Activated T-helper 2 cell treated with anti-CD3 and anti-CD28 coated beads, Interferon-gamma antibody, Interleukin-2, Interleukin-4, amounts not matched to agents 10 μg/mL and 5 μg/mL and 100 μg/mL, durations not matched to agents 14 hours and 24 hours and 36 hours (primary cell): ENCODE data around the gene EDAR. TPM values are rescaled to one million over a fixed set of nuclear protein-coding genes. Genes with fewer than 3 reads are reported as not detected.

Source experiments
- DNase-seq: peaks from one replicate; pipeline ENCODE4 v3.0.0; 2021; ENCODE audit warnings: low spot score
- H3K27ac Mint-ChIP-seq: one replicate; pipeline ENCODE4 v1.8.0; 2021; ENCODE audit warnings: mixed read lengths
- H3K27me3 Mint-ChIP-seq: one replicate; pipeline ENCODE4 v1.8.0; 2021; ENCODE audit warnings: low read depth, mixed read lengths
- H3K36me3 Mint-ChIP-seq: one replicate; pipeline ENCODE4 v1.8.0; 2021; ENCODE audit warnings: low read depth, mixed read lengths
- H3K4me1 Mint-ChIP-seq: one replicate; pipeline ENCODE4 v1.8.0; 2021; ENCODE audit warnings: low read depth, mixed read lengths
- H3K4me3 Mint-ChIP-seq: one replicate; pipeline ENCODE4 v1.8.0; 2021; ENCODE audit warnings: low read depth, mild to moderate bottlenecking, moderate library complexity, mixed read lengths
- H3K9me3 Mint-ChIP-seq: one replicate; pipeline ENCODE4 v1.8.0; 2021; ENCODE audit warnings: mixed read lengths
- intact Hi-C: fragments of 100-400 bp; cut with micrococcal nuclease; formaldehyde crosslinking; loops from one replicate; pipeline ENCODE4 v1.15.1; 2023
- total RNA-seq: library from RNA; stranded (reverse); gene quantifications from 2 replicates; pipeline ENCODE4 v1.2.3, GENCODE V29; 2022

Gene EDAR
- total RNA-seq, 1 donor from 2014 or later, result 0.11 TPM

DNA sequence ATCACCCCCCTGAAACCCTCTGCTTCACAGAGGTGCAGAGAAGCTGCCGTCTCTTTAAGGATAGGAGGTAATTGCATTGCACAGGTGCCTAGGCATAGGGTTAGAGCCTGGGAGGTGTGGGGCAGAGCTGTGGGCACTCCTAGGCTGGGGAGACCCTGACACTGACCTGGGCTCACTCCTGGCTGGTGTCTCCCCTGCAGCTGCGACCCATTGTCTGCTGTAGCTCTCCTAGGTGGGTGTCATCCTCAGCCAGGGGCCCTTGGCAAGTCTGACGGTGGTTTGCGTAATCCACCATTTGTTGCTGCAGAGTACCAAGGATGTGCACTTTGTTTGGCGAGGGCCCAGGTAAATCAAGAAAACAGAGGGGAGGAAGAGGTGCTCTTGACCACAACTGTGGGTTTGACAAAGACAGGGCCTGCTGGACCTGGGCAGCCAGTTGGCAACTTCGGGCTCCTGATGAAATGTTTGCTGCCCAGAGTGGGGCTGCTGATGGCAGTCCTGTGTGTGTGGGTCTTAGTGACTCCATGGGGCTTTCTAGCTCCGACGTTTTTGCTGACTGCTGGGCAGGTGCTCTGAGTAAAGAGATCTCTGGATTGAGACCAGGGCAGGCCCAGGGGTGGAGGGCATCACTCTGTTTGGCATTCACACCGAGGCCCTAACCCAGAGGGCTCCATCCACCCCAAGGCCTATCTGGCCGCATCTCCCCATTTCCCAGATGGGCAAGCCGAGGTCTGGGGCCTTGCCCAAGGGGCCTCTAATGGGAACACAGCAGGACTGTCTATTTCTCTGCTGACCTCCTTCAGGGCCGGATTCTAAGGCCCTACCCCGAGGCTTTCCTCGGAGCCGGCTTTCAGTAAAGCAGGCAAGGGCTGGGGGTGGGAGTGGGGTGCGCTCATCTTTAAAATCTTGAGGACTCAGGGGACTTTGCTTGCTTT lies 67.7 kb downstream of the EDAR start:
- Mint-ChIP-seq H3K9me3 (no peaks in the 10 kb centered on the region), H3K4me3 (no peak overlapping the region), H3K4me1 (no peaks in the 10 kb centered on the region), H3K27me3 (no peaks in the 10 kb centered on the region), H3K27ac (no peak overlapping the region), H3K36me3 (no peaks in the 10 kb centered on the region)
- DNase-seq, result no peak
- intact Hi-C loops, result no loop called here

DNA sequence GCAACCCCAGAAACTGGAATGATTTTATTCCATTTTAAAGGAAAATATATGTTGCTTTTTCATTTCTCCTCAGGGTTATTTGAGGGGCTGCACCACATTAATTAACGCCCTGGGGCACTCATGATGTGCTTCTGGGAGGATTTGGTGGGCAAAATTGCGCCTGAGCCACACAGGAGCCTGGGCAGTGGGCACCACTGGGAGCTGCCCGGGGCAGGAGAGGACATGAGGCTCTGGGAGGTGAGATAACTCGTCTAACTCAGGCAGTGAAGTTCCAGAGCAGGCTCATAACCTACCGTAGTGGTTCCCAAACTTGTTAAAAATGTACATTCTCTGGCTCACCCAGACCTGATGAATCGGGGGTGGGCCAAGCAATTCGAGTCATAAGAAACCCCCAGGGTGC lies 68.3 kb downstream of the EDAR start:
- H3K4me1 Mint-ChIP-seq, result no peaks in the 10 kb centered on the region
- no peaks in the 10 kb centered on the region for H3K9me3 Mint-ChIP-seq
- no peak for DNase-seq
- H3K27ac Mint-ChIP-seq, result no peak overlapping the region
- H3K27me3 Mint-ChIP-seq, result no peaks in the 10 kb centered on the region
- intact Hi-C loops, result no loop called here
- no peak overlapping the region for H3K4me3 Mint-ChIP-seq
- no peaks in the 10 kb centered on the region for H3K36me3 Mint-ChIP-seq

- no peaks in the 10 kb centered on the region for H3K4me1 Mint-ChIP-seq
- no peaks in the 10 kb centered on the region for H3K27me3 Mint-ChIP-seq
- H3K9me3 Mint-ChIP-seq, result no peaks in the 10 kb centered on the region
- H3K36me3 Mint-ChIP-seq, result no peaks in the 10 kb centered on the region
- no peak for DNase-seq
- no peak overlapping the region for H3K27ac Mint-ChIP-seq
- intact Hi-C loops, result no loop called here
- H3K4me3 Mint-ChIP-seq, result no peak overlapping the region
Observed at GRCh38 chr2:108919571-108920373, 69.2 kb downstream of the EDAR start.

- no peaks in the 10 kb centered on the region for H3K4me1 Mint-ChIP-seq
- intact Hi-C loops, result no loop called here
Observed at GRCh38 chr2:108918941-108919341, 70.1 kb downstream of the EDAR start.

GRCh38 chr2:108918156-108918874 lies 70.7 kb downstream of the EDAR start:
- no peaks in the 10 kb centered on the region for H3K36me3 Mint-ChIP-seq
- no peaks in the 10 kb centered on the region for H3K4me1 Mint-ChIP-seq
- H3K9me3 Mint-ChIP-seq, result no peaks in the 10 kb centered on the region
- H3K27me3 Mint-ChIP-seq, result no peaks in the 10 kb centered on the region
- no peak overlapping the region for H3K4me3 Mint-ChIP-seq
- DNase-seq, result no peak
- no peak overlapping the region for H3K27ac Mint-ChIP-seq
- intact Hi-C loops, result no loop called here

More at GRCh38 chr2:108918941-108919341, 70.1 kb downstream of the EDAR start:
- Mint-ChIP-seq H3K27me3 (no peaks in the 10 kb centered on the region), H3K9me3 (no peaks in the 10 kb centered on the region), H3K36me3 (no peaks in the 10 kb centered on the region), H3K4me3 (no peak overlapping the region), H3K27ac (no peak overlapping the region)
- DNase-seq, result no peak

- intact Hi-C loops, result no loop called here
- Mint-ChIP-seq H3K36me3 (no peaks in the 10 kb centered on the region), H3K4me3 (no peak overlapping the region), H3K27ac (no peak overlapping the region), H3K4me1 (no peaks in the 10 kb centered on the region), H3K27me3 (no peaks in the 10 kb centered on the region), H3K9me3 (no peaks in the 10 kb centered on the region)
- no peak for DNase-seq
Observed at GRCh38 chr2:108917526-108917925, 71.5 kb downstream of the EDAR start.

DNA sequence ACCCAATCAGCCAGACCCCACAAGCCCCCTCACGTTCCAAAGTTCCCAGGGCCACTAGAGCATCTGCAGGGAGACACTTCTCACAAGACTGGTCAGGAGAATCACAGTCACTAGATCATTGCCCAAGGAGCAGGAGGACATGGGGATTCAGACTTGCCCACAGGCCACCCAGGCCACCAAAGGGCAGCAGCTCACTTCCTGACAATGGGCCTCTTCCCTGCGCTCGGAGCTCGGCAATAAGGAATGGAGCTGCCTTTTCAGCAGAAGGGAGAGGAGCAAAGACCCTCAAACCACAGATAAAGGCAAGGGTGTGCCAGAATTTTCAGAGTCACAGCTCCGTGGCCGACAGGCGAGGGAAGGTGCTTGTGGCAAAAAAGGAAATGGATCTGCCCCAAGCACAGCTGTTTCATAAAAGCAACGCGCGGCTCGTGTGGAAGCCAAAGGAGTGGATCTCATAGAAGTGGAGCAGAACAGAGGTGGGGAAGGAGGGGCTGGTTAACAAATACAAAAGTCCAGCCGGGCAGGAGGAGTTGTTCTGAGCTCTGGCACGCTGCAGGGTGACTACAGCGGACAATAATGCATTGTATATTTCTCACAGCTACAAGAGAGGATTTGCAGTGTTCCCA lies 72.1 kb downstream of the EDAR start:
- no peak overlapping the region for H3K4me3 Mint-ChIP-seq
- H3K9me3 Mint-ChIP-seq, result no peaks in the 10 kb centered on the region
- H3K27ac Mint-ChIP-seq, result no peak overlapping the region
- intact Hi-C loops, result no loop called here
- DNase-seq, result no peak
- H3K4me1 Mint-ChIP-seq, result no peaks in the 10 kb centered on the region
- no peaks in the 10 kb centered on the region for H3K36me3 Mint-ChIP-seq
- no peaks in the 10 kb centered on the region for H3K27me3 Mint-ChIP-seq

- no peaks in the 10 kb centered on the region for H3K9me3 Mint-ChIP-seq
- H3K27me3 Mint-ChIP-seq, result no peaks in the 10 kb centered on the region
- no peaks in the 10 kb centered on the region for H3K4me1 Mint-ChIP-seq
- no peak for DNase-seq
- no peak overlapping the region for H3K4me3 Mint-ChIP-seq
- no peaks in the 10 kb centered on the region for H3K36me3 Mint-ChIP-seq
- no peak overlapping the region for H3K27ac Mint-ChIP-seq
- intact Hi-C loops, result no loop called here
Observed at GRCh38 chr2:108916122-108916795, 72.8 kb downstream of the EDAR start.

- intact Hi-C loops, result no loop called here
- H3K4me1 Mint-ChIP-seq, result no peaks in the 10 kb centered on the region
- H3K4me3 Mint-ChIP-seq, result no peak overlapping the region
- no peaks in the 10 kb centered on the region for H3K9me3 Mint-ChIP-seq
- H3K27ac Mint-ChIP-seq, result no peak overlapping the region
- no peaks in the 10 kb centered on the region for H3K36me3 Mint-ChIP-seq
- DNase-seq, result no peak
- H3K27me3 Mint-ChIP-seq, result no peaks in the 10 kb centered on the region
Observed at GRCh38 chr2:108912629-108912902, 76.5 kb downstream of the EDAR start.

DNA sequence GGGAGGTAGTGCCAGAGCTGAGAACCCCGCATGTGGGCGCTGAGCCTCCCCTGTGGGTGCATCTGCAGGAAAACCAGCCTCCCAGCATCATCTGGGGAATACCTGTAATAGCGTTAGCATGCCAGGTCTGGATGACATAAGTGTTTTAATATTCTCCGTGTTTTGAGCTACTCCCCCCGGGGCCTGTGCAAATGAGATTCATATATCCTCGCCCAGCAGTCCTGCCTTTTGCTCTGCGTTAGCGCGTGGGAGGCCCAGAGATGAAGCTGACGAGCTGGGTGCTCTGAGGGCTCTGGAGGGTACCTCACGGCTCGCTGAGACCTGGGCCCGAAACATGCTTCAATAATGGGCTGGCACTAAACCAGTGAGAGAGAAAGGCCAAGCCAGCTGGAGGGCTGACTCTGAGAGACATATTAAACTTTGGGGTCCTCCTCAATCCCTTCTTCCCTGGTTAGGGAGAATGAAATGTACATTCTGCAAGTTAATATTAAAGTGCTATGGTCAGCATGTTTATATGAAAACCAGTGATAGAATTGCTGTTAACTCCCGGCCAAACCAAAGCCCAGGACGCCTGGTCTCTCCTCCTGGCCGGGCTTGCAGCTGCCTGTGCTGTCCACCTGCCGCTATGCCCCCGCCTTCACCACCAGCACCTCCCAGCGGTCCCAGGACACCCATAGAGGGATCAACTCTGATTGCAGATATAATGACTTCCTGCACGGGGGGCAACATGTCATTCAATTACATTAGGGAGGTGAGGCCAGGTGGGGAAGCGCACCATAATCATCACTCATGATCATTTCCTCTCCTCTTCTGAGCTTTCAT lies 77.0 kb downstream of the EDAR start:
- DNase-seq, result no peak
- Mint-ChIP-seq H3K27ac (no peak overlapping the region), H3K9me3 (no peaks in the 10 kb centered on the region), H3K36me3 (no peaks in the 10 kb centered on the region), H3K4me1 (no peaks in the 10 kb centered on the region), H3K27me3 (no peaks in the 10 kb centered on the region), H3K4me3 (no peak overlapping the region)
- intact Hi-C loops, result no loop called here

DNA sequence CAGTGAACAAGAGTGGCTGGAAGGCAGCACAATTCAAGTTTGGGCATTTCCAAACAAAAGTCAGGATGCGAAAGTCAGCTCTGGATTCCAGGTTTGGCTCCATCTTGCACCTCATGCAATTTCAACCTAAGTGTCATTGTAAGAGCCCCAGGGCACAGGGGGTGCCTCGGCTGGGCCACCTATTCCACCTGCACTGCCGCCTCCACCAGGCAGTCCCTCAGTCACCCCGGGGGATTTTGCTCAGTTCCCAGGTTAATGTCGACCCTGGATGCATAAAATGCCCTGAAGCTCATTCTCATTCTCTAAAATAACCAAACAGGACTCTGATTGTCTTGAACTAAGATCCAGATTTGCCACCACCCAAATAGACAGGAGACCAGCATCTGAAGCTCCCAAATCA lies 77.6 kb downstream of the EDAR start:
- no peaks in the 10 kb centered on the region for H3K36me3 Mint-ChIP-seq
- no peaks in the 10 kb centered on the region for H3K27me3 Mint-ChIP-seq
- no peak overlapping the region for H3K27ac Mint-ChIP-seq
- no peaks in the 10 kb centered on the region for H3K9me3 Mint-ChIP-seq
- DNase-seq, result peak; percentile 3
- intact Hi-C loops, result no loop called here
- no peak overlapping the region for H3K4me3 Mint-ChIP-seq
- no peaks in the 10 kb centered on the region for H3K4me1 Mint-ChIP-seq
